ENCODE data around the gene TSN. TPM values are rescaled to one million over a fixed set of nuclear protein-coding genes. Genes with fewer than 3 reads are reported as not detected.

Gene TSN
- polyA plus RNA-seq, 1 donor (not counting 4 experiments of a cell fraction or from before 2014, with no cell fraction given), result 78.4 TPM

GRCh38 chr2:121721926-121722325 is 33.5 kb upstream of the TSN start:
- peaks cover 14% of the 10 kb centered on the region for H3K4me1 ChIP-seq (ENCODE audit: control insufficient read depth, extremely low read depth, insufficient read depth, low read length)
- dilution Hi-C loops (cut with MboI; ENCODE audit: extremely low pct_ligation_motif_present, low sequenced_read_pairs), result no loop called here
- no peaks in the 10 kb centered on the region for H3K9me1 ChIP-seq (ENCODE audit: control insufficient read depth, extremely low read depth, insufficient read depth, low read length)
- H3K27ac ChIP-seq (ENCODE audit: control insufficient read depth, insufficient read depth, low read length), result peak overlapping the region; percentile 86
- no peaks in the 10 kb centered on the region for H4K20me1 ChIP-seq (ENCODE audit: control insufficient read depth, extremely low read depth, insufficient read depth, low read length)
- H2AFZ ChIP-seq (ENCODE audit: control insufficient read depth, low read length), result no peak overlapping the region
- H3K27me3 ChIP-seq (ENCODE audit: control insufficient read depth, extremely low read depth, insufficient read depth, low read length), result no peaks in the 10 kb centered on the region
- DNase-seq (ENCODE audit: low read depth, low spot score) (no peak), FAIRE-seq (peak; percentile 52)
- peaks cover 0 to 2% of the 10 kb centered on the region in 2 experiments for H3K36me3 ChIP-seq (ENCODE audit: control insufficient read depth in 2 of 2, extremely low read depth in 1 of 2, insufficient read depth in 2 of 2, low read length in 2 of 2)
- TF ChIP-seq CTCF (optimal IDR thresholded peaks at IDR 0.05 in 1 of 3, IDR thresholded peaks at IDR 0.05 in 1 of 3, conservative IDR thresholded peaks at IDR 0.05 in 1 of 3; ENCODE audit: extremely low read depth in 1 of 3, insufficient read depth in 2 of 3, low read length in 3 of 3), result no peak
- no peak for TF ChIP-seq EZH2 (IDR thresholded peaks at IDR 0.05; ENCODE audit: low read length)
- H3K79me2 ChIP-seq (ENCODE audit: control insufficient read depth, insufficient read depth, low read length), result no peaks in the 10 kb centered on the region
- H3K4me2 ChIP-seq (ENCODE audit: control insufficient read depth, extremely low read depth, insufficient read depth, low read depth, low read length), result peak overlapping the region; percentile 60
- no peaks in the 10 kb centered on the region for H3K9me3 ChIP-seq (ENCODE audit: control insufficient read depth, low read depth, low read length)
- peak overlapping the region; percentile 35 for H3K9ac ChIP-seq (ENCODE audit: control insufficient read depth, extremely low read depth, insufficient read depth, low read length)
- peak overlapping the region in 2 of 3 experiments; percentile 0 to 12 for H3K4me3 ChIP-seq (ENCODE audit: control insufficient read depth in 2 of 3, extremely low read depth in 1 of 3, insufficient read depth in 2 of 3, low read depth in 1 of 3, low read length in 3 of 3)

GRCh38 chr2:121722479-121722878 is 33.0 kb upstream of the TSN start:
- H3K9ac ChIP-seq (ENCODE audit: control insufficient read depth, extremely low read depth, insufficient read depth, low read length), result peak overlapping the region; percentile 35
- no peak overlapping the region for H2AFZ ChIP-seq (ENCODE audit: control insufficient read depth, low read length)
- peak overlapping the region; percentile 60 for H3K4me2 ChIP-seq (ENCODE audit: control insufficient read depth, extremely low read depth, insufficient read depth, low read depth, low read length)

More at GRCh38 chr2:121722479-121722878, 33.0 kb upstream of the TSN start:
- TF ChIP-seq EZH2 (IDR thresholded peaks at IDR 0.05; ENCODE audit: low read length) (no peak), CTCF (optimal IDR thresholded peaks at IDR 0.05 in 1 of 3, IDR thresholded peaks at IDR 0.05 in 1 of 3, conservative IDR thresholded peaks at IDR 0.05 in 1 of 3; ENCODE audit: extremely low read depth in 1 of 3, insufficient read depth in 2 of 3, low read length in 3 of 3) (no peak)
- H3K27ac ChIP-seq (ENCODE audit: control insufficient read depth, insufficient read depth, low read length), result peak overlapping the region; percentile 86
- H3K79me2 ChIP-seq (ENCODE audit: control insufficient read depth, insufficient read depth, low read length), result no peaks in the 10 kb centered on the region
- H3K9me3 ChIP-seq (ENCODE audit: control insufficient read depth, low read depth, low read length), result no peaks in the 10 kb centered on the region
- no peaks in the 10 kb centered on the region for H3K9me1 ChIP-seq (ENCODE audit: control insufficient read depth, extremely low read depth, insufficient read depth, low read length)
- no peaks in the 10 kb centered on the region for H3K27me3 ChIP-seq (ENCODE audit: control insufficient read depth, extremely low read depth, insufficient read depth, low read length)
- FAIRE-seq (peak; percentile 72), DNase-seq (ENCODE audit: low read depth, low spot score) (no peak)
- peaks cover 14% of the 10 kb centered on the region for H3K4me1 ChIP-seq (ENCODE audit: control insufficient read depth, extremely low read depth, insufficient read depth, low read length)
- H3K4me3 ChIP-seq (ENCODE audit: control insufficient read depth in 2 of 3, extremely low read depth in 1 of 3, insufficient read depth in 2 of 3, low read depth in 1 of 3, low read length in 3 of 3), result peak overlapping the region in 2 of 3 experiments; percentile 0 to 25
- dilution Hi-C loops (cut with MboI; ENCODE audit: extremely low pct_ligation_motif_present, low sequenced_read_pairs), result no loop called here
- no peaks in the 10 kb centered on the region for H4K20me1 ChIP-seq (ENCODE audit: control insufficient read depth, extremely low read depth, insufficient read depth, low read length)
- H3K36me3 ChIP-seq (ENCODE audit: control insufficient read depth in 2 of 2, extremely low read depth in 1 of 2, insufficient read depth in 2 of 2, low read length in 2 of 2), result peaks cover 3 to 4% of the 10 kb centered on the region in 2 experiments

Measured in keratinocyte (primary cell).